DMS 273 (cell line): ENCODE results near the gene ARNT2.
"Not testable (repeated sequence)": the region's sequence is repeated elsewhere in the genome, so short reads cannot be mapped to it uniquely, and the experiment has no call there.

Experiments
- DNase-seq: peaks from one replicate; lab custom pipeline; 2025; ENCODE audit not compliant: unreplicated experiment; lab: John Stamatoyannopoulos, UW

Gene ARNT2

GRCh38 chr15:80404057-80404760, at the start of gene ARNT2:
Gene ARNT2 (plus strand): TSS chr15:80404382. CDS start chr15:80404516, 134 bp downstream.
- DNase-seq: peak; percentile 67

- DNase-seq: peak; percentile 65
Observed at GRCh38 chr15:80367094-80367493, 37.1 kb upstream of the ARNT2 start.

GRCh38 chr15:80367661-80368060, 36.5 kb upstream of the ARNT2 start:
- no peak for DNase-seq

GRCh38 chr15:80371924-80372323, 32.3 kb upstream of the ARNT2 start:
- no peak for DNase-seq

DNA sequence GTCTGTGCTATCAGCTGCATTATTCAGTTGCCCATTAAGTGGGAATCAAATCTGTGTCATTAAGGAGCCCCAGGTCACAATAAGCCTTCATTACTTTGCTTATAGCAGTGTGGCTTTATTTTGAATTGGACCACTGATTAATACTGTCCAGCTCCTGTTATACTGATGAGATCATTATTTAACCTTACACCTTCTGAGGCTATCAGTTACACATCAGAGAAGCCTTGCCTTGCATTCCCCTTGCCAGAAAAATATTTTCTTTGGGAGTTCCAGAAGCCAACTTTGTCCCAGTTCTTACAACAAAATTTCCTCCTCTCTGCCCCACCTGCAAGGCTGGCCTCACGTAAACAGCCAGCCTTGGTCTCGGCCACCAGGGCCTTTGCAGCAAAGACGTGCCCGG, 29.7 kb upstream of the ARNT2 start:
- no peak for DNase-seq

GRCh38 chr15:80375968-80376891, 28.0 kb upstream of the ARNT2 start:
- no peak for DNase-seq

DNA sequence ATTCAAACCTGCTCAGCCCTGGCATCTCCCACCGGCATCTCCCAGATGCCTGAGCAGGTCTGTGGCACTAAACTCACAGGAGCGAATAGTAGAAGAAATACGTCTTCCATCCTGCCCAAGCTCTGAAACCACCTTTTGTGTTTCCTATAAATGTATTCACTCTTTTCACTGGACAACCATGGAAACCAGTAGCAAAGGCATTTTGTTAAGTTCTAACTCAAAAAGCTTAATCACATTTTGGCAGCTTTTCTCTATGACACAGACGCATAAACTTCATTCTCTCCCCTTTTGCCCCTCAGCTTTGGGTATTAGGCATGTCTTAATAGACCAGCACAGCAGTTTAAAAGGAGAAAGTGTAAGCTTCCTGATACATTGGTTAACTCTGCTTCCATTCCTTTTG, 24.5 kb upstream of the ARNT2 start:
- no peak for DNase-seq

DNA sequence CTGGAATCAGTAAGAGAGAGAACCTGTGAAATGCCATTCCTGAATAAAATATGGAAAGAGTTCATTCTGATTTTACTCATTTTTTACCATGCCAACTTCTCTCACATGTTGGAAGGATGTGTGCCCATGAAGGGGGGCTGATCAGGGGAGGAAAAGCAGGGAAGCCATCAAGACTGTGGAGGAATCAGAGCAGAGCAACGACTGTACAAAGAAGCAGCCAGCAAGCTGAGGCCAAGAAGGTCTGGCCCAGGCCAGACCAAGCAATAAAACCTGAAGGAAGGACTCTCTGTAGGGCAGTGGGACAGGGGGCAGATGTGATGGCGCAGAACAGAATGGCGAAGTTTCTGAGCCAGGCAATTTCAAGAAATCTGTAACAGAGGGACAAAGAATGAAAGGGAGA, 24.0 kb upstream of the ARNT2 start:
- DNase-seq: no peak

- no peak for DNase-seq
Observed at GRCh38 chr15:80382285-80382684, 21.9 kb upstream of the ARNT2 start.

DNA sequence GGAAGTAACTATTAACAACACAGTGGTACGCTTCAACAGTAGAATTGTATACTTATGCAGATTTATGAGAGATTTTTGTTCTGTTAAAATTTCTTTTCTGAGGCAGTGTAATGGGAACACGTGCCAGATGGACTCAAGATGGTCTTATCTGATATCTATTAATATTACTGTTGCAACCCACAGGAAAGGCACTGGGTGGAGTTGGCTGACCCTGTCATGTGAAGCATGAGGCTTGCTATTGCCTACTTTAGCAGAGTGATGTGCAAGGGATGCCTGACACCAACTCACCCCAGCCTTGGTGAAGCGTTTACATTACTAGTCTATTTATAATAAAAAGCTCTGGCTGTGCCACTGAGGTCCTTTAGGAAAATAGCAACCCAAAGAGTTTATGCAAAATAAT, 19.8 kb upstream of the ARNT2 start:
- DNase-seq: peak; percentile 25

DNA sequence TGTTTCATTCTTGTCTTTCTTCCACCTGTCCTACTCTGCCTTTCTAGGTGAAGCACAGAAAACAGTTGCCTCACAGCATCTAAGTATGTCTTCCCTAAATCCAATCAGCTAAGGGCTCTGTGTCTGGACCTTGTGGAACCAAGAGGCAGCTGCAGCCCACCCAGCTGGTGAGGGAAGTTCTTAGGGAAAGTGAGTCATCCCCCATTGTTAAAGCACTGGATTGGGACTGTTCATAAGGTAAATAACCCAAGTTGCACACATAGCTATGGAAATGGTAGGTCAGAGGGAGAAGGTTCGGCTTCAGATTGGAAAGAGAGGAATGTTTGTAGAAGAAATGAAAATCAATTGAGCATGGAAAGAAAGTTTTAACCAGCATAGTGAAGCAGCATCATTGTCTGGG, 18.0 kb upstream of the ARNT2 start:
- DNase-seq: no peak

DNA sequence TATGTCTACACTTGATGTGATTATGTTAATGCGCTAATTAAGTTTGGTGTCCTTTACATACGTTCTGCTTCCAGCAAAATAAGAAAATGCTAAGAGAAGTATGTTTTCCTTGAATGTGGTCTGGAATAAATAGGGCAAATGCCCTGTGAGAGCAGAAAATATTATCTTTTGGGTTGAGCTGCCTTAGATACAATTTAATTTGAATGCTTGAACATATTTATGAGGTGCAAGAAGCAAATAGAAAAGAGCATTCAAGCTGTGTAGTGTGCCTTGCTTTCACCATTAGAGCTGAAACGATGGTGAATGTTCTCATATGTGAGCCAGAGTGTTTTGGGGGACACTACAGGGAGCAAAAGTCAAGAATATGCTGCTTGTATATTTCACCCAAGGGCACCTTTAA, 15.9 kb upstream of the ARNT2 start:
- no peak for DNase-seq

DNA sequence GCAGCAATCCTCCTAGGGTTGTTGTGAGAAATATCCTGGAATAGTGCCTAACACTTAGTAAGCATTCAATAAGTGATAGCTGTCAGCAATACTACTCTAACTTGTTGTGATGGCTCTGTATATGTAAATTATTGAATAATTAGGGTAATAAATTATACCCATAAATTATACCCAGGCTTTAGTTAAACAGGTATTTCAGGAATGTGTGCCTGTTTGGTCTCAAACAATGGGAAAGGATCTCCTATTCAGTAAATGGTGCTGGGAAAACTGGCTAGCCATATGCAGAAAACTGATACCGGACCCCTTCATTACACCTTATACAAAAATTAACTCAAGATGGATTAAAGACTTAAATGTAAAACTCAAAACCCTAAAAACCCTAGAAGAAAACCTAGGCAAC, 14.8 kb upstream of the ARNT2 start:
- no peak for DNase-seq

DNA sequence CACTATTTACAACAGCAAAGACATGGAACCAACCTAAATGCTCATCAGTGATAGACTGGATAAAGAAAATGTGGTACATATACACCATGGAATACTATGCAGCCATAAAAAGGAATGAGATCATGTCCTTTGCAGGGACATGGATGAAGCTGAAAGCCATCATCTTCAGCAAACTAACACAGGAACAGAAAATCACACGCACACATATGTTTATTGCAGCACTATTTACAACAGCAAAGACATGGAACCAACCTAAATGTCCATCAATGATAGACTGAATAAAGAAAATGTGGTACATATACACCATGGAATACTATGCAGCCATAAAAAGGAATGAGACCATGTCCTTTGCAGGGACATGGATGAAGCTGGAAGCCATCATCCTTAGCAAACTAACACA, 13.2 kb upstream of the ARNT2 start:
- DNase-seq: not testable (repeated sequence)

DNA sequence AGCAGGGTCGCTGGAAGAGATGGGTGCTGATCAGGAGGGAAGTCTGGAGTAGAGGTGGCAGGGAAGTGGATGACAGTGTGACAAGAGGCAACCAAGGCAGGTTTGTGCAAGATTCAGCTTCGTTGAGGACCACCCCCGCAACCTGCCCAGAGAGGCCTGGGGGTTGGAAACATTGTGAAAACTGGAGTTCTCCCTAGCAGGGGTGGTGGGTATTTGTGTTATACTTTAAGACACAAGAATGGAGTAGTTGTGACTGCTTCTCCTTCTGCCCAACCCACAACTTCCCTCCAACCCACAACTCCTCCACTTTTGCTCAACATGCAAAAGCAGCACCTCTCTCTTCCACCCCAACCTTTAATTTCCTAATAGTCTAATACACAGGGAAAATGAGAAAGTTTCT, 8.6 kb upstream of the ARNT2 start:
- DNase-seq: no peak

GRCh38 chr15:80396096-80396495, 8.1 kb upstream of the ARNT2 start:
- no peak for DNase-seq

- no peak for DNase-seq
Observed at GRCh38 chr15:80399508-80399907, 4.7 kb upstream of the ARNT2 start.

- DNase-seq: no peak
Observed at GRCh38 chr15:80401456-80401855, 2.7 kb upstream of the ARNT2 start.

- no peak for DNase-seq
Observed at GRCh38 chr15:80402339-80402738, 1.8 kb upstream of the ARNT2 start.

DNA sequence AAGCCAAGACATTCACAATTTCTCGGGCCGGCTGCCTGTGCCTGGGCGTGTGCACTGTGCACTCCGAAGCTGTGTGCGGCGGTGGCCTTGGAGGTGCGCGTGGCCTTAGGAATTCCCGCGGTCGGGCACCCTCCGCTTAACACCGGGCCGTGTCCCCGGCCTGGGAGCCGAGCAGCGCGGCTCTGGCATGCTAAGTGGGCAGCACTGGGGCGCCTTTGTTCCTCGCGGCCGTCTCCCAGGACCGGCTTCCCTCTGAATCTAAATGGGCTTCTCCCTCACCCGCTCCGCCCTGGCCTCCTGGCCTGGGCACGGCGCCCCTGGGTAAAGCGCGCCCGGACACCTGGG, 498 bp upstream of the ARNT2 start:
- DNase-seq: peak; percentile 67

DNA sequence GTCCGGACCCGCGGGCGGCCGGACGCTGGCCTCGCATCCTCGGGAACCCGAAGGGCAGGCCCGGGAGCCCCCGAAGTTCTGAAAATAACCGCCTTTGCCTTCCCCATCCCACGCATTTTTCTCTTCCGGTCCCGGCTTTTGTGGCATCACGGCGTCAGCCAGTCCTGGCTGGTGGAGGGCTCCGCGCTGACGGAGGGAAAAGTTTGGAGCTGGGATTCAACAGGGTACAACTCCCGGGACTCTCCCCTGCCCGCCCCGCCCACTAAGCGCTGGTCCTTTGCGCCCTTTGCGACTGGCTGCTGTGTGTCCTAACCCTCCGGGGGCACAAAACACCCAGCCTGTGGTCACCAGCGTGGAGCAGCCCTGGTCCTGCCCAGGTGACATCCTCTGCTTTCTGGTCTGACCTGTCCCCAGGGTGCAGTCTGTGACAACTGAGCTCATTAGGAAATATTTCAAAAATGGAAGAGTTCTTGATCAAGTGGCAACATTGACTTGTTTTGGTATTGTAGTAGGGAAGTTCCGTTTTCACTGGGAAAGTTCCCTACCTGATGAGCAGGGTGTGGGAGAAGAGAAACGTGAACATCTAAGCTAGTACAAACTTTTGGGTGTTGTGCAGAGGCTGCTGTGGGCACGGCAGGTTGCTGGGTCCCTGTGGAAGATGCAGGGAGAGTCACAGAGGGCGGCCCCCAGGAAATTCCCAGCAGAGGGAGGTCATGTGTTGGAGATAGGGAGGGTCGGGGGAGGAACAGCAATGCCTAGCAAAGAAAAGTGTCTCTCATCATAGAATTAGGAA, 775 bp downstream of the ARNT2 start:
- peak; percentile 59 for DNase-seq

- no peak for DNase-seq
Observed at GRCh38 chr15:80405554-80405850, 1.3 kb downstream of the ARNT2 start.
